Hepatocyte (in vitro differentiated cells): ENCODE results near the gene EFNB3.

Experiments used
- CTCF ChIP-seq: fragments of 200-600 bp; sonication (generic); IDR thresholded peaks from 2 replicates; pipeline ENCODE4 v1.5.1; 2016; ENCODE audit warnings: antibody characterized with exemption, mild to moderate bottlenecking; ENCODE audit not compliant: poor library complexity
- EZH2 ChIP-seq: fragments of 200-600 bp; sonication (generic); IDR thresholded peaks from 2 replicates; pipeline ENCODE4 v1.6.1; 2016; ENCODE audit warnings: antibody characterized with exemption, mild to moderate bottlenecking, borderline replicate concordance
- EZH2phosphoT487 ChIP-seq: fragments of 200-600 bp; sonication (generic); IDR thresholded peaks from one replicate; pipeline ENCODE4 v1.6.1; 2018; ENCODE audit warnings: antibody characterized with exemption, mild to moderate bottlenecking, low read depth, moderate library complexity; ENCODE audit not compliant: unreplicated experiment, severe bottlenecking

GRCh38 chr17:7750321-7750821 lies 45.4 kb downstream of the EFNB3 start:
- no peak for TF ChIP-seq CTCF
- no peak for TF ChIP-seq EZH2
- TF ChIP-seq EZH2phosphoT487, result no peak
